ENCODE measurements around the gene SCN10A. TPM values are rescaled to one million over a fixed set of nuclear protein-coding genes. Genes with fewer than 3 reads are reported as not detected.
A peak's percentile ranks its signal among the peaks of the same experiment; 100 is the strongest.

Gene SCN10A
- total RNA-seq, 1 experiment from 2014 or later: not detected

DNA sequence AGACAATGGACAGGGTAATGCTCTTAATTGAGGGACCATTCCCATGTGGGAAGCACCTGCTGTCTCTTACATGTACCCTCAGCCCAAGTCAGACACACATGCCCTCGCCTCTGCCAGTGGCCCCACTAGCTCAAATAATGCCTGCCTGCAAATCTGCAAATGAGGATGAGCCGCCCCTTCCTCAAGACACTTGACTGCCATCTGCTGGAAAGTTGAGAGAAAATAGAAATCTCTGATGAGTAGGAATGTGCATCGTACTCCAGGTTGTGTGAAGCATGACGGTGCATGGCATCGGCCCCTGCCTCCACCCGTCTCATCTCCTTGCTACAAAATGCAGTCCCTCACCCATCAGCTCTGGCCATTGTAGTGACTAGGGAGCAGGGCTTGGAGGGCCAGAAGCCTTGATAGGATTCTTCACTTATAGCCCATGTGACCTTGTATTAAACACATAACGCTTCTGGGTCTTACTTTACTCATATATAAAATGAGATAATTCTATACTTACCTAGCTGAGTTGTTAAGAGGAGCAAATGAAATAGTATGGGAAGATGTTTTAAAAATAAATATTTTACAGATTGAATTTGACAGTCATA lies 160.2 kb downstream of the SCN10A start:
- peak; percentile 44 for DNase-seq (ENCODE audit: extremely low read depth, low read depth)

DNA sequence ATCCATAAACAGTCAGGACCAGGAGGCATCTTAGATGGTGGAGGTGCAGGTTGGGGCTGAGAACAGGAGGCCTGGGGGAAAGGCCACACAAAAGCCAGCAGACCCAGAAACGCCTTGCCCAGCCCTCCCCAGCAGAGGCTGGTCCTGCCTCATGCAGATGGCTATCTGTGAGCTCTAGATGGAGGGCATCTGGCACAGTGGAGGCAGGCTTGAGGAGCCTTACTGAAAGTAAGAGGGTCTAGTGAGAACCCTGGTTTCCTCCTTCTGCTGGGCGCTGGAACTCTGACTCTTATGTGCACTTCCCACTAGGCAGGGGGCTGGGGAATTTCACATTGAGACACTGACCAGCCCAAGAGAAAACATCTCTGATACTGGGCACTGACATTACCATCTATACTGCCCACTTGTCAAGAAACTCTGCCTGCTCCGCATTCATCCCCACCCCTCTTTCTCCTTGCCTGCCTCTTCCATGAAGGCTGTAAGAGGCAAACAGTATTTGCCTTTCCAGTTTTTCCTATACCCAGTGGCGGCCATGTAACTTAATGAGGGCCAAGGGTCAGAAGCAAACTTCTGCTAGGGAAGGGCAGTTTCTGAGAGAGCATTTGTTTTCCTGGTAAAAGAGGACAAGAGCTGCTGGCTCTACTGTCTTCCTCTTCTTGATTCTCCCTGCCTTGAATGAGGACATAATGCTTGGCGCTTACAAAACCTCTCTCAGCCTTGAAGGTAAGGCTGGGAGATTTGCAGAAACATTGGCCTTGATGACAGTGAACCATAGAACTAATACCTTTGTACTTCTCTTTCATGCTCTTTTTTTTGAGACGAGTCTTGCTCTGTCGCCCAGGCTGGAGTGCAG lies 162.1 kb downstream of the SCN10A start:
- DNase-seq (ENCODE audit: extremely low read depth, low read depth): no peak

DNA sequence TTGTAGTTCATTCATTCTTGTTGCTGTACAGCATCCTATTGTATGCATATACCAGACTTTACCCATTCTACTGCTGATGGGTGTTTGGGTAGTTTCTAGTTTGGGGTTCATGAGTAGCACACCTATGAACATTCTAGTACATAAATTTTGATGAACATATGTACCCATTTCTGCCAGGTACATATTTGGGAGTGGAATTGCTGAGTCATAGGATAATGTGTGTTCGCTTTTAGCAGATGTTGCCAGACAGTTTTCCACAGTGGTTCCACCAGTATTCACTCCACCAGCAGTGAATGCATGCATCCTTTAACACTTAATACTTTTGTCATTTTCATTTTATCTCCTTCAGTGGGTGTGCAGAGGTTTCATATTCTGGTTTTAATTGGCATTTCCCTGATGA lies 163.1 kb downstream of the SCN10A start:
- no peak for DNase-seq (ENCODE audit: extremely low read depth, low read depth)

DNA sequence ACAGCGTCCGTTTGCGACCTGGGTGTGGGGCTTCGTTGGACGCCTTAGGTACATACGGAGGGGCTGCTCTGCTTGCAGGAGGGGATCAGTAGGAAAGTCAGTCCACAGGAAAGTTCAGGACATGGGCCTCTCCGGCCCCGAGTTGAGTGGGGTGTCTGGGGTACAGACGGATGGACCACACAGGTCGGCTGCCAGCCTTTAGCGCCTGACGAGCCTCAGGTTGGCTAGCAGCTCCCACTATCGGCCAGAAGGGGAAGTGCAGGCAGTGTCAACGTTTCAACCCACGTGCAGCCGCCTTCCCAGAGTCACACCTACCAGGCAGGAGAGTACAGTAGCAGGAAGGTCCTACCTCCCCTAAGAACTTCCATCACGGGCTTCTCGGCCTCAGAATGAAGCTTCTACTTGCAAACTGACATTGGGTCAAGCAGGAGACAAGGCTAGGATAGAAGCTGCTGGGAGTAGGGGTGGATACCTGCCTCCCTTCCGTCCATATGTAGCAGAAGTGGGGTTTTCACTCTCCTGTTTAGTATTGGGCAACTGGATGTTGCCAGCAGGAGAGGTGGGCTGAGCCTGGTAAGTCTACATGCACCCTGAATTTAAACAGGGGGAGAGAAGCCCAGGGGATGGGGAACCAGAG lies 164.7 kb downstream of the SCN10A start:
- peak; percentile 49 for DNase-seq (ENCODE audit: extremely low read depth, low read depth)

DNA sequence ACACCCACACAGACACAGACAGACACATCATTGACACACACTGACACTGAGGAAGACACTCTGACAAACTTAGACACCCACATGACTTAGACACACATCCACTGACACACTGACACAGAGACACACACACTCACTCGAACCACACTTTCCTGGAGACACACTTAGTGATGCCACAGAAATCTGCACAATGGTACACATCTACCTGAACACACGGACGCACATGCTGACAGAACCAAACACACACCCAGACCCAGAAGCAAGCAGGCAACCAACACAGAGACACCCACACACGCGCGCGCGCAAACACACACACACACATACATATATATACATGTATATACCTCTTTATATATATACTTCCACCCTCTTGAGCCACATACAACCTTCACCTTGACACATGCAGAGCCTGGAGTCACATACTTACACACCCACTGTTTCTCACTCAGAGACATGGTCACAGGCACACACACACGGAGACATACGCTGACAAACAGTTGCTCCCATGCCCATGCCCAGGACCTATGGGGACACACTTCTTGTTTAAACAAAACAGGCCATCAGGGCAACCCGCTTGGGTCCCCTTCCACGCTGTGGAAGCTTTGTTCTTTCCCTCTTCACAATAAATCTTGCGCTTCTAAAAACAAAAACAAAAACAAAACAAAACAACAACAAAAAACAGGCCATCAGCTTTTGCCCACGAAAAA lies 165.6 kb downstream of the SCN10A start:
- no peak for DNase-seq (ENCODE audit: extremely low read depth, low read depth)

DNA sequence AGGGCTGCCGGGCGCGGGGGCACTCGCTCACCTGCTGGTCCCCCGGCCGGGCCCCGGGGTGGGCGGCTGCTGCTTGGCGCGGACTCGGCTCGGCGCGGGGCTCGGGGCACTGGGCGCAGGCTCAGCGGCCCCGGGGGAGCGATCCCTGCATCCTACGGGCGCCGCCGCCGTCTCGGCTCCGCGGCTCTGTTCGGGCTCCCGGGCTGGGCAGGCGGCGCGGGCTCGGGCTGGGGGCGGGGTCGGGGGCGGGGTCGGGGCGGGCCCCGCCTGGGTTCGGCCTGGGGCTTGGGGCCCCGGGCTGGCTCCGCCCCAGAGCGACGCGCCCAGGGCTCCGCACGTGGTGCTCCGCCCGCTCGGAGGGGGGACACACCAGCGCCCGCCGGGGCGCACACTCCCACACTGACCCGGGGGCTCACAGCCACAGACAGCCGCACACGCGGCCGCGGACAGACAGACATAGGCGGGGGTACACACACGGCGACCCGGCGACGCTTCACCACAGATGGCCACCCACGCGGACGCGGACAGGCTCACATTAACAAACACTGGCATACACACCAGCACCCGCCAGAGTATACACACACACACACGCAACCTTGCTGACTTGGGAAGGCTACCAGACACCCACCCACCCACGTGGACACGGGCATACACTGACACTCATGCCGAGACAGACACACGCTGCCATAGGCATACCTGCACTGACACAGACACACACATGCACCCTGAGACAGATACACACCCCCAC lies 166.3 kb downstream of the SCN10A start, which contains the start of gene SCN5A:
Gene SCN5A, minus strand, starts transcription at position 188 of the 748 bp plus-strand sequence. CDS start 16,380 bp downstream, outside the sequence.
- DNase-seq (ENCODE audit: extremely low read depth, low read depth): peak; percentile 14

DNA sequence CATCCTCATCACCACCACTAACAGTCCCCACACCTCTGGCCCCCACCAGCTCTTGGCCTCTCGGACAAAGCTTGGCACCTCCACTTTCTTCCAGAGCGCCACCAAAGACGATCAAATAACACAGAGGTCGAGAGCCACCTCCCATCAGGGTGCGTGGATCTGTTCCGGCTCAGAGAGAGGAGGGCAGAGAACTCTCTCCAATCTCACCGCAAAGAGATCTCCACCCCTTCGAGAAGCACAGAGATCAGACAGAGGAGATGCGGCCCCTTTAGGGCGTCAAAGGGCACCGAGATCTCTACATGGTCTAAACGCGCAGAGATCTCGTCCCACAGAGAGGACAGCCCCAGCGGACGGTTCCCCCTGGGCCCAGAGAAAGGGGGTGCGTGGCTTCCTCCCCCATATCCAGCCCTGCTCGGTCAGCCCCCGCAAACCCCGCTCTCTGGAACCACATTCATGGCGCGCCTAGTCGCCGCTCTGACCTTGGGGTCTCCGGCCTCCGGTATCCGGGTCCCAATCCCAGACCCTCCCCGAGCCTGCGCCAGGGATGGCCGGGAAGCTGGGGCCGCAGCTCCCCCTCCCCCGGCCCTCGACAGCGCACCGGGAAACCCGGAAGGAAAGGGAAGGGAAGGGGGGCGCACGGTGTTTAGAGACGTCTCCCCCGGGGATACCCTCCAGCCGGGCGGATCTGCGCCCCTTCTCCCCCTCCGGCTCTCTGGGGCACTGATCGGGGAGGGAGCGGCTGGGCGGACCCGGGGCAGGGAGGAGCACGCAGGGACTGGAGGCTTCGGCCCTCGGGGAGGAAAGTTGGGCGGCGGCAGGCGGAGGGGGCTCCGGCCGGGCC lies 167.1 kb downstream of the SCN10A start:
- no peak for DNase-seq (ENCODE audit: extremely low read depth, low read depth)

DNA sequence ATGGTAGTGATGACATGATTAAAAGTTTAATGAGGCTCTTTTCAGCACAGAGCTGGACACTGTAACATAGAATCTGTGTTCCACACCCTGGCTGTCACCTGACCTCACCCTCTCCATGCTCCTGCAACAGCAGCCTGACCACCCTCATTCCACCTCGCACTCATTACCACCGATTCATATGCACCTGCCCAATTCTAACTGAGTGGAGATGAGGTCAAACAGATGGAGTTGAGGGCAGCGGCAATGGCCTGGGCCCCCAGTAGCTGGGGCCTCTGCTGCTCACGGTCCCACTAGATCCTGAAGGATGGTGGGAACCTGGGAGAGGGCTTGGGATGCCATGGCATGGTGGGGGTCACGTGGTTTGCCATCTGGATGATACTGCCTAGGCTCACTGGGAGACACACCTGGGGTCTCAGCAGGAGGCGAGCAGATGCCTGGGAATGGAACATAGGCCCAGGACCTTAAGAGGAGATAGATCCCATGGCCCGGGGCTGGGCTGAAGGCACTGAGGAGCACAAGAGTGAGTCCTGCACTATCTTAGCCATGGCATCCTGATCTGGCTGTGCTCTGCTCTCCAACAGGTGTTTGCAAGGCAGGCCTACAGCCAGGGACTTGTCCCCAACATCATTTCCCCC lies 167.9 kb downstream of the SCN10A start:
- no peak for DNase-seq (ENCODE audit: extremely low read depth, low read depth)

DNA sequence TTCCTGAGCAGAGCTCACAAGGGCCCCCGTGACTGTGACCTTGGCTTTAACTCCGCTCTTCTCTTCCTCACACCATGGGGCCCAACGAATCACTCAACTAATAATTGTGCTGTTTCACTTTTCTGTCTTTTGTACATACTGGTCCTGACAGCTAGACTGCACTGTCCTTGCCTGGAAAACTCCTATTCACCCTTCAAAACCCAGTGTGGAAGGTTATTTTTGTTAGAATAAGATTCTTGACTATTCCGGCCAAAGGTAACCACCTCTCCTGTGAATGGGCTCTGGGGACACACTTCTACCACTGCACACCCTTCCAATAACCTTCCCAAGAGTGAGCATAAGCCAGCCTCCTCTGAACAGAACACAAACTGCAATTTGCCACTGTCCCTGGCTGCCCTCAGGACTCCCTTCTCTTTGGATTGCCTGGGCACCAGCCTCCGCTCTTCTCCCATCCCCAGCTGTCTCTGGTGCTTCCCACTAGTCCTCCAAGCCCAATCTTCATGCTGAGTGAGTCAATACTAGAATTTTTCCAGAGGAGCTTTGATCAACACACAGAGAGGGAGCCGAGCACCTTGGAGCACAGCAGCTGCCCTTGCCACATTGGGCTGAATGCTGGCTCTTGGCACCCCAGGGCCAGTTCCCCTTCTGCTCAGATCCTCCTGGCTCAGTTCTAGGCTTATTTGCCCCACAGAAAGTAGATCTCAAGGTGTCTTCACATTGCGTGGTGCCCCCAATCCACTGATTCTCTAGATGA lies 168.6 kb downstream of the SCN10A start:
- DNase-seq (ENCODE audit: extremely low read depth, low read depth): no peak

Other genes with a start within 250 kb of the SCN10A start
- 0.06 and 0.10 TPM in 2 replicates for gene SCN5A, start 166.5 kb downstream of the SCN10A start, total RNA-seq (2014; rRNA removed; shearing (Covaris generic))
- gene SCN11A, start 235.7 kb upstream of the SCN10A start, total RNA-seq (2014; rRNA removed; shearing (Covaris generic)): not detected in 2 replicates
- 12.3 and 15.0 TPM in 2 replicates for gene WDR48, start 235.8 kb upstream of the SCN10A start, total RNA-seq (2014; rRNA removed; shearing (Covaris generic))

Measured in NCI-H460 (cell line).